Trophoblast cell (in vitro differentiated cells and primary cell): Measurements from ENCODE around the gene ZNF556.
"Not testable (repeated sequence)": the region's sequence is repeated elsewhere in the genome, so short reads cannot be mapped to it uniquely, and the experiment has no call there.

Source experiments
- DNase-seq, 2 donors: peaks; one replicate each; pipeline ENCODE4 v3.0.0-alpha.2; 2016
- H2AFZ ChIP-seq: 2 replicates; pipeline ENCODE4 v1.6.1; 2013; ENCODE audit warnings: low read length, moderate library complexity, mild to moderate bottlenecking; ENCODE audit not compliant: insufficient read depth, poor library complexity
- H2AK5ac ChIP-seq: 2 replicates; pipeline ENCODE4 v1.6.1; 2013; ENCODE audit warnings: mild to moderate bottlenecking, low read length
- H2BK120ac ChIP-seq: 2 replicates; pipeline ENCODE4 v1.6.1; 2013; ENCODE audit warnings: low read length, mild to moderate bottlenecking, moderate library complexity; ENCODE audit not compliant: insufficient read depth, poor library complexity
- H2BK12ac ChIP-seq: 2 replicates; pipeline ENCODE4 v1.6.1; 2013; ENCODE audit warnings: mild to moderate bottlenecking, low read length, moderate library complexity
- H2BK5ac ChIP-seq: 2 replicates; pipeline ENCODE4 v1.6.1; 2013; ENCODE audit warnings: low read length, low read depth, moderate library complexity, mild to moderate bottlenecking; ENCODE audit not compliant: poor library complexity
- H3K14ac ChIP-seq: 2 replicates; pipeline ENCODE4 v1.6.1; 2013; ENCODE audit warnings: mild to moderate bottlenecking, low read length
- H3K18ac ChIP-seq: 2 replicates; pipeline ENCODE4 v1.6.1; 2013; ENCODE audit warnings: mild to moderate bottlenecking, low read length
- H3K23ac ChIP-seq: 2 replicates; pipeline ENCODE4 v1.6.1; 2013; ENCODE audit warnings: low read length
- H3K27ac ChIP-seq: 2 replicates; pipeline ENCODE4 v1.5.1; 2013; ENCODE audit warnings: low read depth, mild to moderate bottlenecking, inconsistent platforms, low read length, moderate library complexity
- H3K27me3 ChIP-seq: 2 replicates; pipeline ENCODE4 v1.6.1; 2013; ENCODE audit warnings: inconsistent platforms, mild to moderate bottlenecking, low read length, moderate library complexity; ENCODE audit not compliant: insufficient read depth
- H3K36me3 ChIP-seq, 2 experiments: 1 replicate in 1 of 2; 2 replicates in 1 of 2; pipeline ENCODE4 v1.6.1; 2013; ENCODE audit warnings: low read length in 2 of 2, mild to moderate bottlenecking in 2 of 2, moderate library complexity in 1 of 2; ENCODE audit not compliant: insufficient read depth in 2 of 2, control insufficient read depth in 1 of 2
- H3K4ac ChIP-seq: 2 replicates; pipeline ENCODE4 v1.6.1; 2013; ENCODE audit warnings: low read depth, mild to moderate bottlenecking, low read length, moderate library complexity
- H3K4me1 ChIP-seq, 2 experiments: 1 replicate in 1 of 2; 2 replicates in 1 of 2; pipeline ENCODE4 v1.6.1; 2013; ENCODE audit warnings: low read length in 2 of 2, mild to moderate bottlenecking in 2 of 2, moderate library complexity in 1 of 2; ENCODE audit not compliant: insufficient read depth in 2 of 2, control insufficient read depth in 1 of 2
- H3K4me2 ChIP-seq: 2 replicates; pipeline ENCODE4 v1.6.1; 2013; ENCODE audit warnings: inconsistent platforms, mild to moderate bottlenecking, low read length, moderate library complexity
- H3K4me3 ChIP-seq: 2 replicates; pipeline ENCODE4 v1.5.1; 2013; ENCODE audit warnings: mild to moderate bottlenecking, low read depth, low read length, inconsistent platforms
- H3K79me1 ChIP-seq: one replicate; pipeline ENCODE4 v1.6.1; 2013; ENCODE audit warnings: low read length
- H3K79me2 ChIP-seq: 2 replicates; pipeline ENCODE4 v1.6.1; 2013; ENCODE audit warnings: low read length, mild to moderate bottlenecking; ENCODE audit not compliant: control insufficient read depth, insufficient read depth, poor library complexity
- H3K9ac ChIP-seq: 2 replicates; pipeline ENCODE4 v1.6.1; 2013; ENCODE audit warnings: mild to moderate bottlenecking, low read length
- H3K9me3 ChIP-seq: 2 replicates; pipeline ENCODE4 v1.6.1; 2013; ENCODE audit warnings: low read depth, mild to moderate bottlenecking, control low read depth, inconsistent platforms, low read length; ENCODE audit not compliant: insufficient read depth
- H4K12ac ChIP-seq: 2 replicates; pipeline ENCODE4 v1.6.1; 2013; ENCODE audit warnings: low read depth, mild to moderate bottlenecking, low read length, moderate library complexity
- H4K8ac ChIP-seq: 2 replicates; pipeline ENCODE4 v1.6.1; 2013; ENCODE audit warnings: low read depth, mild to moderate bottlenecking, low read length, moderate library complexity
- H4K91ac ChIP-seq: one replicate; pipeline ENCODE4 v1.6.1; 2013; ENCODE audit warnings: low read depth, mild to moderate bottlenecking, low read length, moderate library complexity
- WGBS: extraction: QIAGEN DNeasy Blood & Tissue Kit; methylation state at CpG from one replicate; pipeline ENCODE4 v1.1.7; 2013; ENCODE audit warnings: missing lambda C conversion rate; ENCODE audit not compliant: insufficient read length, insufficient coverage; ENCODE audit errors: extremely low coverage; 5-methylcytosine and 5-hydroxymethylcytosine counted together

ZNF556 gene

GRCh38 chr19:2903326-2903725 lies 36.2 kb downstream of the ZNF556 start:
- not testable (repeated sequence) for H3K14ac ChIP-seq, H4K12ac ChIP-seq, H3K4ac ChIP-seq, H2AK5ac ChIP-seq, H3K18ac ChIP-seq, H2AFZ ChIP-seq, H3K9me3 ChIP-seq, H2BK120ac ChIP-seq, H3K23ac ChIP-seq, H4K91ac ChIP-seq, H3K27me3 ChIP-seq, H3K4me2 ChIP-seq, H2BK5ac ChIP-seq, H3K36me3 ChIP-seq, H4K8ac ChIP-seq, H3K79me1 ChIP-seq, H3K27ac ChIP-seq, H3K79me2 ChIP-seq, H2BK12ac ChIP-seq, DNase-seq, H3K4me3 ChIP-seq, H3K9ac ChIP-seq, H3K4me1 ChIP-seq
- WGBS = no CpG with 5 or more reads among the region's 13 CpGs

- H3K4me2 ChIP-seq = no peak overlapping the region
- H3K9me3 ChIP-seq = no peaks in the 10 kb centered on the region
- peaks cover 2% of the 10 kb centered on the region in 2 experiments for H3K4me1 ChIP-seq
- H3K79me2 ChIP-seq = peaks cover under 1% of the 10 kb centered on the region
- H3K18ac ChIP-seq = no peak overlapping the region
- H3K79me1 ChIP-seq = no peaks in the 10 kb centered on the region
- no peak overlapping the region for H3K27ac ChIP-seq
- H2BK120ac ChIP-seq = no peak overlapping the region
- no peak overlapping the region for H3K14ac ChIP-seq
- H3K27me3 ChIP-seq = no peaks in the 10 kb centered on the region
- H3K9ac ChIP-seq = no peak overlapping the region
- no peak for DNase-seq
- WGBS = no CpG with 5 or more reads among the region's 11 CpGs
- no peak overlapping the region for H4K8ac ChIP-seq
- no peak overlapping the region for H3K23ac ChIP-seq
- H4K91ac ChIP-seq = no peak overlapping the region
- no peak overlapping the region for H2BK12ac ChIP-seq
- H2AFZ ChIP-seq = no peak overlapping the region
- H3K4ac ChIP-seq = no peak overlapping the region
- no peak overlapping the region for H2AK5ac ChIP-seq
- no peaks in the 10 kb centered on the region for H3K36me3 ChIP-seq
- H4K12ac ChIP-seq = no peak overlapping the region
- no peak overlapping the region for H2BK5ac ChIP-seq
- no peak overlapping the region for H3K4me3 ChIP-seq
These were observed 38.9 kb downstream of the ZNF556 start for GRCh38 chr19:2905918-2906519.

GRCh38 chr19:2906631-2907195 lies 39.6 kb downstream of the ZNF556 start:
- Histone ChIP-seq H2BK5ac (no peak overlapping the region), H3K36me3 (no peaks in the 10 kb centered on the region), H3K14ac (no peak overlapping the region), H2BK12ac (no peak overlapping the region), H4K91ac (no peak overlapping the region), H3K4me1 (peaks cover 0 to 2% of the 10 kb centered on the region in 2 experiments), H3K79me2 (no peaks in the 10 kb centered on the region), H2AFZ (no peak overlapping the region), H3K18ac (no peak overlapping the region), H3K4ac (no peak overlapping the region), H3K4me3 (no peak overlapping the region), H3K23ac (no peak overlapping the region), H4K12ac (no peak overlapping the region), H3K9me3 (no peaks in the 10 kb centered on the region), H4K8ac (no peak overlapping the region), H3K9ac (no peak overlapping the region), H3K4me2 (no peak overlapping the region), H3K79me1 (no peaks in the 10 kb centered on the region), H3K27me3 (no peaks in the 10 kb centered on the region), H2AK5ac (no peak overlapping the region), H2BK120ac (no peak overlapping the region), H3K27ac (no peak overlapping the region)
- WGBS = no CpG with 5 or more reads among the region's 20 CpGs
- DNase-seq = no peak

- Histone ChIP-seq H4K8ac (no peak overlapping the region), H3K9ac (no peak overlapping the region), H3K4me3 (no peak overlapping the region), H2BK12ac (no peak overlapping the region), H2AK5ac (no peak overlapping the region), H3K79me1 (no peaks in the 10 kb centered on the region), H2BK5ac (no peak overlapping the region), H4K12ac (no peak overlapping the region), H4K91ac (no peak overlapping the region), H2AFZ (no peak overlapping the region), H3K4me1 (peaks cover 0 to 2% of the 10 kb centered on the region in 2 experiments), H3K14ac (no peak overlapping the region), H3K79me2 (no peaks in the 10 kb centered on the region), H3K18ac (no peak overlapping the region), H2BK120ac (no peak overlapping the region), H3K27me3 (no peaks in the 10 kb centered on the region), H3K4me2 (no peak overlapping the region), H3K36me3 (peaks cover 5 to 9% of the 10 kb centered on the region in 2 experiments), H3K27ac (no peak overlapping the region), H3K4ac (no peak overlapping the region), H3K9me3 (peaks cover 5% of the 10 kb centered on the region), H3K23ac (no peak overlapping the region)
- WGBS = no CpG with 5 or more reads among the region's 5 CpGs
- no peak for DNase-seq
These were observed 45.2 kb downstream of the ZNF556 start for GRCh38 chr19:2912306-2912705.
